OCI-LY7 (cell line): ENCODE data around the gene ATP2B3. TPM values are rescaled to one million over a fixed set of nuclear protein-coding genes. Genes with fewer than 3 reads are reported as not detected.

Source experiments
- BruUV-seq: library from RNA; stranded (reverse); fragments of 400-500 nt; replicated peaks from 2 replicates; lab custom pipeline; 2021; lab: Mats Ljungman, UMichigan
- CTCF ChIA-PET: fragments of 300-600 bp; sonication (Branson Sonifier 250); formaldehyde crosslinking; loops from one replicate; lab custom pipeline; 2022; ENCODE audit warnings: antibody characterized with exemption; ENCODE audit not compliant: unreplicated experiment; lab: Charles Lee
- POLR2A ChIA-PET: fragments of 300-600 bp; sonication (Branson Sonifier 250); formaldehyde crosslinking; loops from one replicate; lab custom pipeline; 2022; ENCODE audit warnings: antibody characterized with exemption; lab: Charles Lee
- DNase-seq: peaks from one replicate; pipeline ENCODE4 v3.0.0-alpha.2; 2015; ENCODE audit warnings: low spot score
- H2AFZ ChIP-seq: fragments of 200-600 bp; sonication (generic), shearing (Covaris generic); 2 replicates; pipeline ENCODE4 v1.6.1; 2014; ENCODE audit warnings: mild to moderate bottlenecking, antibody characterized with exemption, low read length, moderate library complexity
- H3K27ac ChIP-seq: fragments of 200-600 bp; sonication (generic); 2 replicates; pipeline ENCODE4 v1.5.1; 2014; ENCODE audit warnings: mixed run types, low read depth, mild to moderate bottlenecking, moderate library complexity, low read length, inconsistent platforms; ENCODE audit not compliant: poor library complexity, severe bottlenecking
- H3K36me3 ChIP-seq: fragments of 200-600 bp; sonication (generic); 2 replicates; pipeline ENCODE4 v1.6.1; 2014; ENCODE audit warnings: mild to moderate bottlenecking, antibody characterized with exemption, low read length, moderate library complexity, mixed read lengths; ENCODE audit not compliant: insufficient read depth
- H3K4me1 ChIP-seq: fragments of 200-600 bp; sonication (generic); 2 replicates; pipeline ENCODE4 v1.5.1; 2014; ENCODE audit warnings: mild to moderate bottlenecking, low read length; ENCODE audit not compliant: insufficient read depth, poor library complexity, severe bottlenecking
- H3K4me2 ChIP-seq: fragments of 200-600 bp; sonication (generic); 2 replicates; pipeline ENCODE4 v1.6.1; 2014; ENCODE audit warnings: mild to moderate bottlenecking, low read length
- H3K4me3 ChIP-seq: fragments of 200-600 bp; sonication (generic); 2 replicates; pipeline ENCODE4 v1.5.1; 2014; ENCODE audit warnings: mild to moderate bottlenecking, low read depth, low read length; ENCODE audit not compliant: poor library complexity, severe bottlenecking
- H3K79me2 ChIP-seq: fragments of 200-600 bp; sonication (generic); 2 replicates; pipeline ENCODE4 v1.6.1; 2016; ENCODE audit warnings: low read depth, mild to moderate bottlenecking, low read length, moderate library complexity, mixed read lengths; ENCODE audit not compliant: insufficient read depth
- H3K9me2 ChIP-seq: fragments of 200-600 bp; sonication (generic); 2 replicates; pipeline ENCODE4 v1.6.1; 2016; ENCODE audit warnings: mild to moderate bottlenecking, low read length, mixed read lengths; ENCODE audit not compliant: insufficient read depth
- H3K9me3 ChIP-seq: fragments of 200-600 bp; sonication (generic); 2 replicates; pipeline ENCODE4 v1.6.1; 2014; ENCODE audit warnings: mild to moderate bottlenecking, mixed run types, low read length, mixed read lengths
- H4K20me1 ChIP-seq: fragments of 200-600 bp; sonication (generic); 2 replicates; pipeline ENCODE4 v1.6.1; 2014; ENCODE audit warnings: mild to moderate bottlenecking, antibody characterized with exemption, low read length, moderate library complexity, mixed read lengths; ENCODE audit not compliant: insufficient read depth
- EZH2phosphoT487 ChIP-seq: fragments of 200-600 bp; sonication (generic); IDR thresholded peaks from 2 replicates; pipeline ENCODE4 v1.6.1; 2018; ENCODE audit warnings: low read depth, borderline replicate concordance, mild to moderate bottlenecking, mixed run types, antibody characterized with exemption, low read length, moderate library complexity, mixed read lengths
- intact Hi-C: fragments of 100-400 bp; cut with micrococcal nuclease; formaldehyde crosslinking; loops from one replicate; pipeline ENCODE4 v1.10.0; 2022; ENCODE audit not compliant: unreplicated experiment
- total RNA-seq, 2 experiments: library from RNA; depleted of rRNA in 1 of 2; stranded (reverse); fragments of >200 nt in 1 of 2; shearing (Covaris generic) in 1 of 2; gene quantifications; 2 replicates each; pipeline ENCODE4 v1.2.3, GENCODE V29; 2014 to 2022
- TF ChIP-seq, protein P1 (sequence below): fragments of 200-600 bp; sonication (generic); conservative IDR thresholded peaks from 2 replicates; pipeline ENCODE4 v1.5.1; 2014; ENCODE audit warnings: mild to moderate bottlenecking, antibody characterized with exemption, low read length, moderate library complexity, mixed read lengths

Gene ATP2B3
- total RNA-seq, 2 experiments from 2014 or later = not detected

DNA sequence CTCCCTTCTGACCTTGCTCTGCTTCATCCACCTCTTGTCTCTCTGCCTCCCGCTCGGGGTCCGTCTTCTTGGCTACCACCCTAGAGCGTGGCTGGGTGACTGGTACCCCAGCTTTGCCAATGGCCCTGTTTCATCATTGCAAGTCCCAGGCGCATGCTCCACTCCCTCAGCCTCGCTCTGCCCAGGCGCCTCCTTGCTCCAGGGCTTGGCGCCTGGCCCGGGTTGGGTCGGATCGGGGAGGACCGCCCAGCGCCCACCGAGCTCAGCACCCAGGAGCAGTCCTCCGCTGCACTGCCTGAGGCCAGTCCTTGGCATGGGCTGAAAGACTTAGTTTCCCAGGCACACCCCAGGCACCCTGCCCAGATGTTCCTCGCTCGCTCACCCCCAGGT lies 22.1 kb upstream of the ATP2B3 start:
- no TSS peak for BruUV-seq
- Histone ChIP-seq H3K4me3 (no peak overlapping the region), H3K4me2 (no peak overlapping the region), H3K27ac (no peak overlapping the region), H4K20me1 (no peaks in the 10 kb centered on the region), H3K79me2 (no peaks in the 10 kb centered on the region), H3K4me1 (no peaks in the 10 kb centered on the region), H3K36me3 (no peaks in the 10 kb centered on the region), H2AFZ (no peak overlapping the region), H3K9me3 (no peaks in the 10 kb centered on the region), H3K9me2 (no peaks in the 10 kb centered on the region)
- intact Hi-C loops = no loop called here
- ChIA-PET POLR2A (no interaction called here), CTCF (no interaction called here)
- TF ChIP-seq, protein P1, sequence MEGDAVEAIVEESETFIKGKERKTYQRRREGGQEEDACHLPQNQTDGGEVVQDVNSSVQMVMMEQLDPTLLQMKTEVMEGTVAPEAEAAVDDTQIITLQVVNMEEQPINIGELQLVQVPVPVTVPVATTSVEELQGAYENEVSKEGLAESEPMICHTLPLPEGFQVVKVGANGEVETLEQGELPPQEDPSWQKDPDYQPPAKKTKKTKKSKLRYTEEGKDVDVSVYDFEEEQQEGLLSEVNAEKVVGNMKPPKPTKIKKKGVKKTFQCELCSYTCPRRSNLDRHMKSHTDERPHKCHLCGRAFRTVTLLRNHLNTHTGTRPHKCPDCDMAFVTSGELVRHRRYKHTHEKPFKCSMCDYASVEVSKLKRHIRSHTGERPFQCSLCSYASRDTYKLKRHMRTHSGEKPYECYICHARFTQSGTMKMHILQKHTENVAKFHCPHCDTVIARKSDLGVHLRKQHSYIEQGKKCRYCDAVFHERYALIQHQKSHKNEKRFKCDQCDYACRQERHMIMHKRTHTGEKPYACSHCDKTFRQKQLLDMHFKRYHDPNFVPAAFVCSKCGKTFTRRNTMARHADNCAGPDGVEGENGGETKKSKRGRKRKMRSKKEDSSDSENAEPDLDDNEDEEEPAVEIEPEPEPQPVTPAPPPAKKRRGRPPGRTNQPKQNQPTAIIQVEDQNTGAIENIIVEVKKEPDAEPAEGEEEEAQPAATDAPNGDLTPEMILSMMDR = no peak
- no peak for TF ChIP-seq EZH2phosphoT487
- no peak for DNase-seq

DNA sequence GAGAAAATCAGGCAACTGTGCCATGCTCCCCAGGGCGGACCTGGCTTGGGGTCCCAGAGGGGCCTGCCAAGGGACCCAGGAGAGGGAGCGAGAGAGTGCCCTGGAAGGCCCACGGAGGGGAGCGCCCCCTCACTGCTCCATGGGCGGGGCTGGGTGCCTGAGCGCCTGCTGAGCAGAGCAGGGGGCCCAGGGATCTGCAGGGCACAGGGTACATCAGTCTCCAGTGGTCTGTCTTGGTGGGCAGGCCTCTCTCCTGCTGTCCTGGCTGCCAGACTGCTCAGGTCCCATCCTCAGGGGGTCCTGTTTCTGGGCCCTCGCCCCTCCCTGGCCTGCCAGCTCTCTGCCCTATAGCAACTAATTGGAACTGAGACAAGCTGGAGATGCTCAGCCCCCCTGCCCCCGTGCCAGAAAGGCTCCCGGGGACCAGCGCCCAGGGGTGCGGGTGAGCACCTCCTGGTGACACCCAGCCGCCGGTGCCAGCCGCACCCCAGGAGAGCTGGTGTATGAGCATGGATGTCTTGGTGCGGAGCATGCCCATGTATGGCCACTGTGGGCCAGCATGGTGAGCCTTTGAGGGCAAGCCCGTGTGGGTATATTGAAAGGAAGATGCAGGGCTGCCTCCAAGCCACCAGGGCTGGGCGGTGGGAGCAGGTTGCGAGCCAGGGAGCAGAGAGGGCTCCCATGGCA lies 21.4 kb upstream of the ATP2B3 start:
- no peak for TF ChIP-seq EZH2phosphoT487
- TF ChIP-seq, protein P1 = no peak
- BruUV-seq = no TSS peak
- ChIA-PET POLR2A (no interaction called here), CTCF (no interaction called here)
- Histone ChIP-seq H3K4me1 (no peaks in the 10 kb centered on the region), H2AFZ (no peak overlapping the region), H3K79me2 (no peaks in the 10 kb centered on the region), H3K4me2 (no peak overlapping the region), H3K9me2 (no peaks in the 10 kb centered on the region), H3K36me3 (no peaks in the 10 kb centered on the region), H3K9me3 (no peaks in the 10 kb centered on the region), H4K20me1 (no peaks in the 10 kb centered on the region), H3K4me3 (no peak overlapping the region), H3K27ac (no peak overlapping the region)
- intact Hi-C loops = no loop called here
- DNase-seq = no peak

GRCh38 chrX:153496590-153496959 lies 20.9 kb upstream of the ATP2B3 start:
- Histone ChIP-seq H3K79me2 (no peaks in the 10 kb centered on the region), H4K20me1 (no peaks in the 10 kb centered on the region), H3K4me3 (no peak overlapping the region), H3K36me3 (no peaks in the 10 kb centered on the region), H3K27ac (no peak overlapping the region), H3K9me3 (no peaks in the 10 kb centered on the region), H3K4me1 (no peaks in the 10 kb centered on the region), H2AFZ (no peak overlapping the region), H3K4me2 (no peak overlapping the region), H3K9me2 (no peaks in the 10 kb centered on the region)
- no TSS peak for BruUV-seq
- TF ChIP-seq, protein P1 = no peak
- no peak for TF ChIP-seq EZH2phosphoT487
- ChIA-PET POLR2A (no interaction called here), CTCF (no interaction called here)
- intact Hi-C loops = no loop called here
- DNase-seq = no peak
